PC-9 (cell line): ENCODE results near the gene A4GALT. TPM values are rescaled to one million over a fixed set of nuclear protein-coding genes. Genes with fewer than 3 reads are reported as not detected.
"Not testable (repeated sequence)": the region's sequence is repeated elsewhere in the genome, so short reads cannot be mapped to it uniquely, and the experiment has no call there.

Source experiments
- BruUV-seq: library from RNA; stranded (reverse); fragments of 400-500 nt; replicated peaks from 2 replicates; lab custom pipeline; 2021; lab: Mats Ljungman, UMichigan
- CTCF ChIA-PET: fragments of 300-600 bp; sonication (Branson Sonifier 250); formaldehyde crosslinking; loops from one replicate; lab custom pipeline; 2022; ENCODE audit warnings: antibody characterized with exemption; lab: Charles Lee
- POLR2A ChIA-PET: fragments of 300-600 bp; sonication (Branson Sonifier 250); formaldehyde crosslinking; loops from one replicate; lab custom pipeline; 2022; ENCODE audit warnings: antibody characterized with exemption; ENCODE audit not compliant: unreplicated experiment; lab: Charles Lee
- DNase-seq, 2 experiments: peaks; one replicate each; pipeline versions ENCODE4 v3.0.0 to v3.0.0-alpha.2; 2015 to 2022; ENCODE audit warnings: mixed read lengths in 1 of 2
- H2AFZ ChIP-seq: fragments of 200-600 bp; sonication (generic); 2 replicates; pipeline ENCODE4 v1.8.1; 2017; ENCODE audit warnings: antibody characterized with exemption
- H3F3A ChIP-seq: fragments of 200-600 bp; sonication (generic); 2 replicates; pipeline ENCODE4 v1.8.1; 2017; ENCODE audit warnings: antibody characterized with exemption, mild to moderate bottlenecking, low read depth; ENCODE audit not compliant: insufficient read depth
- H3K27ac ChIP-seq: fragments of 200-600 bp; sonication (generic); 2 replicates; pipeline ENCODE4 v1.6.1; 2016; ENCODE audit warnings: mixed run types
- H3K27me3 ChIP-seq: fragments of 200-600 bp; sonication (generic); 2 replicates; pipeline ENCODE4 v1.6.1; 2016; ENCODE audit warnings: low read depth, mixed run types; ENCODE audit not compliant: insufficient read depth
- H3K36me3 ChIP-seq: fragments of 200-600 bp; sonication (generic); 2 replicates; pipeline ENCODE4 v1.6.1; 2016; ENCODE audit warnings: low read depth, mixed run types
- H3K4me1 ChIP-seq: fragments of 200-600 bp; sonication (generic); replicated peaks from 2 replicates; pipeline ENCODE4 v1.6.1; 2016; ENCODE audit warnings: mixed run types; ENCODE audit not compliant: insufficient read depth
- H3K4me2 ChIP-seq: fragments of 200-600 bp; sonication (generic); 2 replicates; pipeline ENCODE4 v1.6.1; 2017; ENCODE audit warnings: mixed run types
- H3K4me3 ChIP-seq: fragments of 200-600 bp; sonication (generic); 2 replicates; pipeline ENCODE4 v1.6.1; 2016; ENCODE audit warnings: mixed run types
- H3K79me2 ChIP-seq: fragments of 200-600 bp; sonication (generic); 2 replicates; pipeline ENCODE4 v1.6.1; 2017; ENCODE audit warnings: low read depth, mixed run types
- H3K9me2 ChIP-seq: fragments of 200-600 bp; sonication (generic); 2 replicates; pipeline ENCODE4 v1.8.1; 2017; ENCODE audit warnings: mild to moderate bottlenecking; ENCODE audit not compliant: insufficient read depth
- H3K9me3 ChIP-seq: fragments of 200-600 bp; sonication (generic); 2 replicates; pipeline ENCODE4 v1.8.1; 2016; ENCODE audit warnings: low read depth; ENCODE audit not compliant: insufficient read depth
- H4K20me1 ChIP-seq: fragments of 200-600 bp; sonication (generic); 2 replicates; pipeline ENCODE4 v1.8.1; 2017; ENCODE audit not compliant: insufficient read depth
- CTCF ChIP-seq: fragments of 200-600 bp; sonication (generic); conservative IDR thresholded peaks from 2 replicates; pipeline ENCODE4 v1.6.1; 2017; ENCODE audit warnings: mixed run types, antibody characterized with exemption, mild to moderate bottlenecking, moderate library complexity
- EZH2 ChIP-seq: fragments of 200-600 bp; sonication (generic); IDR thresholded peaks from 2 replicates; pipeline ENCODE4 v1.8.0; 2017; ENCODE audit warnings: antibody characterized with exemption, low read depth
- intact Hi-C: fragments of 100-400 bp; cut with micrococcal nuclease; formaldehyde crosslinking; loops from one replicate; pipeline ENCODE4 v1.10.0; 2022; ENCODE audit not compliant: unreplicated experiment
- total RNA-seq: library from RNA; stranded (reverse); gene quantifications from 2 replicates; pipeline ENCODE4 v1.2.3, GENCODE V29; 2021

The A4GALT gene
- total RNA-seq, 1 experiment from 2014 or later, result 17.1 TPM

GRCh38 chr22:42752912-42753311 lies 32.2 kb upstream of the A4GALT start:
- Histone ChIP-seq H3K36me3 (no peaks in the 10 kb centered on the region), H2AFZ (no peak overlapping the region), H3K27ac (no peak overlapping the region), H3K79me2 (no peaks in the 10 kb centered on the region), H3K4me2 (no peak overlapping the region), H3K4me1 (peaks cover 40% of the 10 kb centered on the region), H3K9me3 (no peaks in the 10 kb centered on the region), H4K20me1 (no peaks in the 10 kb centered on the region), H3K9me2 (no peaks in the 10 kb centered on the region), H3K4me3 (no peak overlapping the region), H3K27me3 (no peaks in the 10 kb centered on the region), H3F3A (peaks cover 32% of the 10 kb centered on the region; the same call in 1 of the 2 replicates)
- no peak for DNase-seq
- ChIA-PET CTCF (no interaction called here), POLR2A (no interaction called here)
- intact Hi-C loops, result no loop called here
- TF ChIP-seq CTCF (no peak), EZH2 (no peak)
- BruUV-seq, result no TSS peak

- no peak overlapping the region for H3K4me2 ChIP-seq
These were observed 31.6 kb upstream of the A4GALT start for GRCh38 chr22:42752230-42752746.

GRCh38 chr22:42750421-42750820 lies 29.8 kb upstream of the A4GALT start:
- CTCF ChIA-PET, DNase-seq, POLR2A ChIA-PET: not testable (repeated sequence)

More at GRCh38 chr22:42752230-42752746, 31.6 kb upstream of the A4GALT start:
- no peaks in the 10 kb centered on the region for H3K9me3 ChIP-seq
- no peak for DNase-seq
- CTCF ChIA-PET, result no interaction called here
- H4K20me1 ChIP-seq, result no peaks in the 10 kb centered on the region
- intact Hi-C loops, result no loop called here
- no peaks in the 10 kb centered on the region for H3K27me3 ChIP-seq
- H2AFZ ChIP-seq, result no peak overlapping the region
- H3K4me3 ChIP-seq, result no peak overlapping the region
- H3K27ac ChIP-seq, result no peak overlapping the region
- H3K79me2 ChIP-seq, result no peaks in the 10 kb centered on the region
- no TSS peak for BruUV-seq
- peaks cover 40% of the 10 kb centered on the region for H3K4me1 ChIP-seq
- H3K9me2 ChIP-seq, result no peaks in the 10 kb centered on the region
- POLR2A ChIA-PET, result no interaction called here
- no peak for TF ChIP-seq EZH2
- TF ChIP-seq CTCF, result no peak
- no peaks in the 10 kb centered on the region for H3K36me3 ChIP-seq
- peaks cover 39% of the 10 kb centered on the region for H3F3A ChIP-seq

More at GRCh38 chr22:42750421-42750820, 29.8 kb upstream of the A4GALT start:
- intact Hi-C loops, BruUV-seq, H3K79me2 ChIP-seq, H3K4me3 ChIP-seq, H3K27ac ChIP-seq, H3K4me2 ChIP-seq, H3K9me2 ChIP-seq, H3K9me3 ChIP-seq, H2AFZ ChIP-seq, H3K36me3 ChIP-seq, H4K20me1 ChIP-seq, H3K27me3 ChIP-seq: not testable (repeated sequence)
- peaks cover 41% of the 10 kb centered on the region for H3F3A ChIP-seq
- H3K4me1 ChIP-seq, result peaks cover 26% of the 10 kb centered on the region
